Suppressor macrophage (primary cell): Measurements from ENCODE around the gene GALNS.
"Not testable (repeated sequence)": the region's sequence is repeated elsewhere in the genome, so short reads cannot be mapped to it uniquely, and the experiment has no call there.

ENCODE experiments used
- DNase-seq, 4 experiments: peaks; one replicate each; pipeline ENCODE4 v3.0.0-alpha.2; 2020 to 2022

GALNS gene

DNA sequence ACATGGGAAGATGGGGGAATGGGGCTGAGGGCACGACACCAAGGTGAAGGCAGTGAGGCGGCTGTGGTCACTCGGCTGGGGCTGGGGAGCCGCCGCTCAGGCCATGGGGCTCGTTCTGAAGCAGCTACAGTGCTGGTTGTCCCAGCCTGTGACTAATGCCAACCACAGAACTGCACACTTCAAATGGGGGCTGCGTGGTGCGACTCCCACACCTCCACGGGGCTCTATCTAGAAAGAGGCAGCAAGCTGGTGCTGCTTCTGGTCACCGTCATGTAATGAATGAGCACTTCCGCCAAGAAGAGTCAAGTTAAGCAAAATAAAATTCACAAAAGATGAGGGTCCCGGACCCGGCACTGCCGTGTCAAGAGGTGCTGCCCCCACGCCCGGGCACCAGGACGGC lies 20.0 kb downstream of the GALNS start:
- DNase-seq: no peak

- DNase-seq: no peak
Observed at GRCh38 chr16:88835818-88836217, 20.9 kb downstream of the GALNS start.

DNA sequence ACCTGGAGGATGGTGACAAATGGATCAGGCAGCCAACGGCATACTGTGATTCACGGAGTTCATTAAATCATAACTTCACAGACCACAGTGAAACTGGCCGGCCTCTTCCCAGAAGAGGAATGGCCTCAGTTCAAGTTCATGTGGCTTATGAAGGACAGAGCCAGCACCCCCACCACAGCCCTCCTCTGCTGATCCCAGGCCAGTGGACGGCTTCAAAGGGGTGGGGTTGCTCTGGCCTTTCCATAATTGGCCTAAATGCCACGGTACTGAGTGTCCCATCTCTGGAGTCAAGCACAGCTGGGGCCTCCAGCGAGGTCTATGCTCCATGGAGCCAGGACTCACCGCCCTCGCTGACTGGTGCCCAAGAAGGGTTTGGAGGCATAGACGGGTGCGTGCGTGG lies 21.4 kb downstream of the GALNS start:
- no peak for DNase-seq

GRCh38 chr16:88834670-88835069 lies 22.1 kb downstream of the GALNS start:
- no peak for DNase-seq

GRCh38 chr16:88833086-88833485 lies 23.7 kb downstream of the GALNS start:
- DNase-seq: no peak

DNA sequence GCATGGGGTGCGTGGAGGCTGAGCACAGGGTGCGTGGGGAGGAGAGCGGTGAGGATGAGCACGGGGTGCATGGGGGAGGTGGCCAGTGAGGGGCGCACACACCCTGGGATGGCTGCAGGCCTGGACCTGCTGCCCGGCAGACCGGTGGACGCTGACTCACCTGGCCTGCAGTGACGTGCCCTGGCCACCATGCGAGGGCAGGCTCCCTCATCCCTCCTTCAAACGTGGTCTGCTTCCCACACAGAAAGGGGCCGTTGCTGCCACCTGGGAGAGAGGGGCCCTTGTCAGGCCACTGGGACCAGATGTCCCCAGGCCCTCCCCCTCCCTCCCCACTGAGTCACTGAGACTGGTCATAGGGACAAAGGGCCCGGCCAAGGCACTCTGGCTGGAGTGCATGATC lies 24.9 kb downstream of the GALNS start:
- DNase-seq: no peak

DNA sequence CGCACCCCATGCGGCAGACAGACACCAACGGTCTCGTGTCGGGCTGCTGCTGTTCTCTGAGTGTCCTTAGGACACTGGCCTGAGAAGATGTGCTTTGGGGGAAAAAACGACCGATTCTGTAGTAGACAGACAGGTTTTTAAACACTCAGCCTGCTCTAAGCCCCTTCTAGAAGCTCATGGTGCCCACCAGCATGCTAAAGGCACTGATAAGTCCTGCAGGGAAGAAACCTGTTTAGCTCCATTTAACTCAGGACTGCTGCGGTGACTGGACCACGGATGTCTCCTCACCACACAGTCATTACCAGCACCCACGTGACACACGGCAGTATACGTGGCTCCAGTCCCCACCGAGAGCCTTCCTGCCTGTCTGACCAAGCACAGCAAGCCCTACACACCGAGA lies 26.0 kb downstream of the GALNS start:
- no peak for DNase-seq

DNA sequence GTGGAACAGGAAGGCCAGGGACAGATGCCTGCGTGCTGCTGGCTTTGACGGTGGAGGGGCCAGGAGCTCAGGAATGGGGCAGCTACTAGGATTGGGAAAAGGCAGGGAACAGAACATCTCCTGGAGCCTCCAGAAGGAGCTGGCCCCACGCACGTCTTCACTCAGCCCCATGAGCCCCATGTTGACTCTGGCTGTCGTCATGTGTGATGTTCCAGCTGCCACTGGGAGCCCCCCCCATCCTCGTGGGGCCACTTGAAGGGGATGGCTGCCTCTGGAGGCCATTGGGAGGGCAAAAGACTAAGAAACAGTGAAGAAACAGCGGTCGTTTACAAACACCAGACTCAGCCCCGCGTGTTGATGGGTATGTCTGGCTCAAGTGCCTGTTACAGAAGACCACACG lies 26.5 kb downstream of the GALNS start:
- DNase-seq: no peak

DNA sequence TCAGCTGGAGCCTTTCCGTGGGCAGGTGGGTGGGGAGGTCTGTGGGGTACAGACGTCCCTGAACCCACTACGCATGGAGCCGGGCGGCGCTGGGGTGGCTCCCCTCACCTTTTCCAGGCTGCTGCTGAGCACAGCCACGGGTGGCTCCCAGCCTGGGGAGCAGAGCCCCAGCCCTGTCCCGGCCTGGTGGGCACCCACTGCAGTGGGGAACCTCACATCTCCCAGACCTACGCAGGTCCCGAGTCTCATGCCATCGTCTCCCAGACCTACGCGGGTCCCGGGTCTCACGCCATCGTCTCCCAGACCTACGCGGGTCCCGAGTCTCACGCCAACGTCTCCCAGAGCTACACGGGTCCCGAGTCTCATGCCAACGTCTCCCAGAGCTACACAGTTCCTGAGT lies 28.0 kb downstream of the GALNS start:
- DNase-seq: no peak

GRCh38 chr16:88827727-88828126 lies 29.0 kb downstream of the GALNS start:
- no peak for DNase-seq

DNA sequence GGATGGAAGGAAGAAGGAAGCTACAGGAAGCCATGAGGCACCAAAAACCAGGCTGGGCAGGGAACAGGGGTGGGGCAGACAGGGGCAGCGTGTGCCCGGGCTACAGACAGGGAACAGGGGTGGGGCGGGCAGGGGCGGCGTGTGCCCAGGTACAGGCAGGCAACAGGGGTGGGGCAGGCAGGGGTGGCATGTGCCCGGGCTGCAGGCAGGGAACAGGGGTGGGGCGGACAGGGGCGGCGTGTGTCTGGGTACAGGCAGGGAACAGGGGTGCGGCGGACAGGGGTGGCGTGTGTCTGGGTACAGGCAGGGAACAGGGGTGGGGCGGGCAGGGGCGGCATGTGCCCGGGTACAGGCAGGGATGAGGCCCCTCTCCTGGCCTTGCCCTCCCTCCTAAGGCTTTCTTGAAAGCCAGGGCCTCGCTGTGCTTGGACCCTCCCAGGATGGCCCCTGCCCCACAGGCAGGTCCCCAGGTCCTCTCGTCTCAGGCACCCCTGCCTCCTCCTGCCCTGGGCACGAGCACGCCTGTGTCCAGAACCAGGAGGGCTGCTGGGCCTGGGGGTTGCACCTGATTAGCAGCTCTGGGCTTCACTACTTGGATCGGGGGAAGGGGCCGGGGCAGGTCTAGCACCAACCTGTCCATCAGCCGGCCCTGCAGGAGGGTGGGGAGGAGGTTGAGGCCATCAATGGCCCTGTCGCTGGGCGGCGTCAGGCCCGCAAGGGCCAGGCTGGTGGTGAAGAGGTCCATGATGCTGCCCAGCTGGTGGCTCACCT lies 30.5 kb downstream of the GALNS start:
- no peak for DNase-seq

DNA sequence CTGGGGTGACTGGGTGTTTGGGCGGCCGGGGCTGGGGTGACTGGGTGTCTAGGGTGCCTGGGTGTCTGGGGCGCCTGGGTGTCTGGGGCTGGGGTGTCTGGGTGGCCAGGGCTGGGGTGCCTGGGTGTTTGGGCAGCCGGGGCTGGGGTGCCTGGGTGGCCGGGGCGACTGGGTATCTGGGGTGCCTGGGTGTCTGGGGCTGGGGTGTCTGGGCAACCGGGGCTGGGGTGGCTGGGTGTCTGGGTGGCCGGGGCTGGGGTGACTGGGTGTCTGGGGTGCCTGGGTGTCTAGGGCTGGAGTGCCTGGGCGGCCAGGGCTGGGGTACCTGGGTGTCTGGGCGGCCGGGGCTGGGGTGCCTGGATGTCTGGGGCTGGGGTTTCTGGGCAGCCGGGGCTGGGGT lies 31.6 kb downstream of the GALNS start:
- DNase-seq: no peak

GRCh38 chr16:88824256-88825077 lies 32.3 kb downstream of the GALNS start:
- peak in 1 of 4 experiments; percentile 1 for DNase-seq

GRCh38 chr16:88823646-88824045 lies 33.1 kb downstream of the GALNS start:
- DNase-seq: not testable (repeated sequence)

- no peak for DNase-seq
Observed at GRCh38 chr16:88822281-88823040, 34.3 kb downstream of the GALNS start.

- DNase-seq: no peak
Observed at GRCh38 chr16:88821168-88821850, 35.4 kb downstream of the GALNS start.

DNA sequence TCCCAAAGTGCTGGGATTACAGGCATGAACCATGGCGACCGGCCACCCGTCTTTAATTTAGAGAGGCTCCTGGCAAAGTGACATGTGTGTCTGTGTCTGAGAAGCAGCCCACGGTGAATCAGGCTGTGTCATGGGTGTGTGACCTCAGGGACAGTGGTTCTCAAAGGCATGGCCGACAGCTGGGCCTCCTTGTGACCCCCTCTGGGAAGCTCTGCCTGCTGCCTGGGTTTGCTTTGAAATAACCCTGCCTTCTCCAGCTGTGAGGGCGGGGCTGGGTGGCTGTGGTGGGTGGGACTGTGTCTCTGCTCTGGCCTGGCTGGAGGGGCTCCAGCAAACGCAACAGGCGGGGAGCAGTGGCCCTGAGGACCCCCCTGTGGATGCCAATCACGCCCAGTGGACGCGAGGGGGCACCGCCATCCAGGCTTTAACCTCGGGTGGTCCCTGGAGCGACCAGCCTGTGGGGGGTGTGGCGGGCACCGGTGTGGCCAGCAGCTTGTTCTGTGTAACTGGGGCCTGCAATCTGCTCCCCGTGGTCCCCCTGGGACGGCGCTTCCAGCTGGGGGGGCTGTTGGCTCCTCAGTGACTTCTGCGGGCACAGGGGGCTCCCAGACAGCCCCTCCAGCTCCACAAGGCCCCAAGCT lies 36.2 kb downstream of the GALNS start:
- peak in 1 of 4 experiments; percentile 14 for DNase-seq

GRCh38 chr16:88819126-88819525 lies 37.6 kb downstream of the GALNS start:
- no peak for DNase-seq

- no peak for DNase-seq
Observed at GRCh38 chr16:88818575-88818874, 38.2 kb downstream of the GALNS start.

DNA sequence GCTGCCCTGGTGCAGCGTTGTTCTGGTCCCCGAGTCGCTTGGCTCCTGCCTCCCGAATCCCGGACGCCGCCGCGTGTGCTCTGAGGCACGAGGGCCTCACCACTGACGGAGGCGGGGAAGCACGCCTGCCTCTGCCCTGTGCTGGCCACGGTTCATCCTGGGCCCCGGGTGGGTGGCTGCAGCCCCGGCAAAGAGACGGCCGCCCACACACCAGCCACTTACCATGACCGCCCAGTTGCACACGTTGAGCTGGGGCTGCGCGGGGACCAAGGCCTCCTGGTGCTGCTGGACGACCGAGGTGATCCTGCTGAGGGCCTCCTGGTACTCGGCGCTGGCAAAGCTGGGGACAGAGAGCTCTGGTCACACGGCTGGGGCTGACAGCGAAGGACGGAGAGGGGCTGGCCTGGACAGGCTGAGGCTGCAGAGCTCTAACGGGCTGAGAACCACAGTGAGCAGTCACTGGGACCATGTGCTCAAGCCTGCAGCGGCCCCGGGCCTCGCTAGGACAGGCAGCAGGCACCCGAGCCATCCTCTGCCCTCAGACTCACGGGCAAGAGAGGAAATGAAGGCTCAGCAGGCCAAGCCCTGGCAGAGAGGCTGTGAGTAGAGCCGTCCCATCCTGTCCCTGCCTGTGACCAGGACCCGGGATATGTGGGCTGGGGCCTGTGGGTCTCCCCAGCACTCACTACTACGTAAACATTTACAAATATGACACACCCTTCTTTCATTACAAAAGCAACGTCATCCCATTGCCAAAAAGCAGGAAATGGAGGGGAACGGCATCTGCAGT lies 38.8 kb downstream of the GALNS start:
- peak in 1 of 4 experiments; percentile 6 for DNase-seq

DNA sequence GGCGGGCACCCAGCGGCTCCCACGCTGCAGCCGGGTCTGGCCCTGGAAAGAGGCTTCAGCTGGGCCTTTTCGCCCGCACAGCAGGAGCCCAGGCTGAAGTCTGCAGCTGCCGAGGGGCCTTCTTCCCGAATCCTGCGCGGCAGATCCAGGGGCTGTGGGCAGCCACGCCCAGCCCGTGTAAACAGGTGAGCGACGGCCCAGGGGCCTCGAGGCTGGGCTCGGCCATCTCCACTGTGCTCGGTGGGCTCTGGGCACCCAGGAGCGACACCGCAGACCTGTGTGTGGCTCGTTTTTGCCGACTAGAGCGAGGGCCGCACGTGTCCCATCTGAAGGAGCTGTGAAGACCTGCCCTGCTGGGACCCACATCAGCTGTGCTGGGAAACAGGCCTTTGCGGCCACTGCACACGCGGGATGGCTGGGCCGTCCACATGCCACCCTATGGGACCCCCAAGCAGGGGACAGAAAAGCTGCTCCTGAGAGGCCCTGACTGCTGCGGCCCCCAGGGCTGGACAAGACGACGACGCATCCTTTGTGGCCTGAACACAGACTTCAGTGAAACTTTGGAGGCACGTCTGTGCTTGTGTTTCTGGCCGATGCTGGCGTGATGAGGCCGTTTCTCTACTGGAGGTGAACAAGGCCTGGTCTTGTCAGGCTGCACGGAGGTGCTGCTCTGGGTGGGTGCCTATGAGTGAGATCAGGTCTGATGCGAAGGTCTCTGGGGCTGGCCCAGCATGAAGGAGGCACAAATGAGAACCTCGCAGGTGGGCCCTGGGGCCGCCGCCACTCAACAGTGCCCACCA lies 39.8 kb downstream of the GALNS start:
- DNase-seq: no peak
